ENCODE data around the gene GRAMD2A. TPM values are rescaled to one million over a fixed set of nuclear protein-coding genes. Genes with fewer than 3 reads are reported as not detected.

GRAMD2A gene
- total and polyA plus RNA-seq, 10 of the 15 experiments (the other 5 are each of a cell fraction or from before 2014, with no cell fraction given): 0.02 to 0.35 TPM; not detected in 8

DNA sequence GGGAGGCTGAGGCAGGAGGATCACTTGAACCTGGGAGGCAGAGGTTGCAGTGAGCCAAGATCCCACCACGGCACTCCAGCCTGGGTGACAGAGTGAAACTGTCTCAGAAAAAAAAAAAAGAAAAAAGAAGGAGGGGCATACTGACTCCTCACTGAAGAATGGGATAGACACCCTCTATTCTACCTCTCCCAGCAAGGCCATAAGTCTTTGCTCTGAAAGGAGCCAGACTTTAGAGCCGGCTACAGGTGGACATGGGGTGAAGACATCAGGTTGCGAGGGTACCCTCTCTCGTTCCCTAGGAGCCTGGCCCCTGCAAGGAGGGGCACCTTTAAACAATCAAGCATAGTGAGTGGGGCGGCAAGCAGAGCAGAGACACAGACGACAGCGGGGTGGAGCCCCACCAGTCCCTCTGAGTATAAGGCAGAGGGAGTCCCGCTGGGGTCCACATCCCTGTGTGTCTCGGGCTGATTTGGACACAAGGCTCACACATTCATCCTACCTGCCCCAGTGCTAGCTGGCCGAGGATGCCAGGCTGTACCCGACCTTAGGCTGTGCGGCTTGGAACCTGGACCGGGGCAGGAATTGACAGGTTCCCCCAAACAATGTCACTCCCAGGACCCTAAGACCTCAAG, 1.1 kb downstream of the GRAMD2A start:
- DNase-seq (ENCODE audit: low read depth, low spot score) (no peak), FAIRE-seq (no peak), ATAC-seq (no peak)
- TF ChIP-seq YBX1 (IDR thresholded peaks at IDR 0.05): no peak
- TF ChIP-seq SPI1 (IDR thresholded peaks at IDR 0.05; ENCODE audit: borderline replicate concordance, insufficient read depth, low read depth, low read length): no peak
- TF ChIP-seq POLR2AphosphoS2 (IDR thresholded peaks at IDR 0.05; ENCODE audit: low read depth, low read length): no peak
- no peak for TF ChIP-seq GABPA (IDR thresholded peaks at IDR 0.05; ENCODE audit: low read depth)
- TF ChIP-seq, protein P1, sequence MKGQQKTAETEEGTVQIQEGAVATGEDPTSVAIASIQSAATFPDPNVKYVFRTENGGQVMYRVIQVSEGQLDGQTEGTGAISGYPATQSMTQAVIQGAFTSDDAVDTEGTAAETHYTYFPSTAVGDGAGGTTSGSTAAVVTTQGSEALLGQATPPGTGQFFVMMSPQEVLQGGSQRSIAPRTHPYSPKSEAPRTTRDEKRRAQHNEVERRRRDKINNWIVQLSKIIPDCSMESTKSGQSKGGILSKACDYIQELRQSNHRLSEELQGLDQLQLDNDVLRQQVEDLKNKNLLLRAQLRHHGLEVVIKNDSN (IDR thresholded peaks at IDR 0.05; ENCODE audit: borderline replicate concordance, extremely low read length, insufficient read depth, low read depth, low read length): no peak
- no peak for TF ChIP-seq NR2C2 (IDR thresholded peaks at IDR 0.05; ENCODE audit: borderline replicate concordance, control insufficient read depth, insufficient read length, low read depth)
- TF ChIP-seq MYB (IDR thresholded peaks at IDR 0.05; ENCODE audit: borderline replicate concordance, low read depth, low read length): no peak
- TF ChIP-seq, protein P2, sequence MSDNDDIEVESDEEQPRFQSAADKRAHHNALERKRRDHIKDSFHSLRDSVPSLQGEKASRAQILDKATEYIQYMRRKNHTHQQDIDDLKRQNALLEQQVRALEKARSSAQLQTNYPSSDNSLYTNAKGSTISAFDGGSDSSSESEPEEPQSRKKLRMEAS (IDR thresholded peaks at IDR 0.05; ENCODE audit: low read depth, low read length): no peak
- TF ChIP-seq, protein P3, sequence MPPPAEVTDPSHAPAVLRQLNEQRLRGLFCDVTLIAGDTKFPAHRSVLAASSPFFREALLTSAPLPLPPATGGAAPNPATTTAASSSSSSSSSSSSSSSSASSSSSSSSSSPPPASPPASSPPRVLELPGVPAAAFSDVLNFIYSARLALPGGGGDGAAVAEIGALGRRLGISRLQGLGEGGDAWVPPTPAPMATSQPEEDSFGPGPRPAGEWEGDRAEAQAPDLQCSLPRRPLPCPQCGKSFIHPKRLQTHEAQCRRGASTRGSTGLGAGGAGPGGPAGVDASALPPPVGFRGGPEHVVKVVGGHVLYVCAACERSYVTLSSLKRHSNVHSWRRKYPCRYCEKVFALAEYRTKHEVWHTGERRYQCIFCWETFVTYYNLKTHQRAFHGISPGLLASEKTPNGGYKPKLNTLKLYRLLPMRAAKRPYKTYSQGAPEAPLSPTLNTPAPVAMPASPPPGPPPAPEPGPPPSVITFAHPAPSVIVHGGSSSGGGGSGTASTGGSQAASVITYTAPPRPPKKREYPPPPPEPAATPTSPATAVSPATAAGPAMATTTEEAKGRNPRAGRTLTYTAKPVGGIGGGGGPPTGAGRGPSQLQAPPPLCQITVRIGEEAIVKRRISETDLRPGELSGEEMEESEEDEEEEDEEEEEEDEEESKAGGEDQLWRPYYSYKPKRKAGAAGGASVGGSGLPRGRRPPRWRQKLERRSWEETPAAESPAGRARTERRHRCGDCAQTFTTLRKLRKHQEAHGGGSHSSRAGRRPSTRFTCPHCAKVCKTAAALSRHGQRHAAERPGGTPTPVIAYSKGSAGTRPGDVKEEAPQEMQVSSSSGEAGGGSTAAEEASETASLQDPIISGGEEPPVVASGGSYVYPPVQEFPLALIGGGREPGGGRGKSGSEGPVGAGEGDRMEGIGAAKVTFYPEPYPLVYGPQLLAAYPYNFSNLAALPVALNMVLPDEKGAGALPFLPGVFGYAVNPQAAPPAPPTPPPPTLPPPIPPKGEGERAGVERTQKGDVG (CRISPR knock-in tag; IDR thresholded peaks at IDR 0.05): no peak
- no peak for TF ChIP-seq NFYB (IDR thresholded peaks at IDR 0.05; ENCODE audit: insufficient read depth, low read depth, low read length)
- no peak for TF ChIP-seq CREM (IDR thresholded peaks at IDR 0.05; ENCODE audit: low read depth)
- TF ChIP-seq, protein P4, sequence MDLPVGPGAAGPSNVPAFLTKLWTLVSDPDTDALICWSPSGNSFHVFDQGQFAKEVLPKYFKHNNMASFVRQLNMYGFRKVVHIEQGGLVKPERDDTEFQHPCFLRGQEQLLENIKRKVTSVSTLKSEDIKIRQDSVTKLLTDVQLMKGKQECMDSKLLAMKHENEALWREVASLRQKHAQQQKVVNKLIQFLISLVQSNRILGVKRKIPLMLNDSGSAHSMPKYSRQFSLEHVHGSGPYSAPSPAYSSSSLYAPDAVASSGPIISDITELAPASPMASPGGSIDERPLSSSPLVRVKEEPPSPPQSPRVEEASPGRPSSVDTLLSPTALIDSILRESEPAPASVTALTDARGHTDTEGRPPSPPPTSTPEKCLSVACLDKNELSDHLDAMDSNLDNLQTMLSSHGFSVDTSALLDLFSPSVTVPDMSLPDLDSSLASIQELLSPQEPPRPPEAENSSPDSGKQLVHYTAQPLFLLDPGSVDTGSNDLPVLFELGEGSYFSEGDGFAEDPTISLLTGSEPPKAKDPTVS (IDR thresholded peaks at IDR 0.05; ENCODE audit: low read depth, low read length): no peak
- TF ChIP-seq, protein P5, sequence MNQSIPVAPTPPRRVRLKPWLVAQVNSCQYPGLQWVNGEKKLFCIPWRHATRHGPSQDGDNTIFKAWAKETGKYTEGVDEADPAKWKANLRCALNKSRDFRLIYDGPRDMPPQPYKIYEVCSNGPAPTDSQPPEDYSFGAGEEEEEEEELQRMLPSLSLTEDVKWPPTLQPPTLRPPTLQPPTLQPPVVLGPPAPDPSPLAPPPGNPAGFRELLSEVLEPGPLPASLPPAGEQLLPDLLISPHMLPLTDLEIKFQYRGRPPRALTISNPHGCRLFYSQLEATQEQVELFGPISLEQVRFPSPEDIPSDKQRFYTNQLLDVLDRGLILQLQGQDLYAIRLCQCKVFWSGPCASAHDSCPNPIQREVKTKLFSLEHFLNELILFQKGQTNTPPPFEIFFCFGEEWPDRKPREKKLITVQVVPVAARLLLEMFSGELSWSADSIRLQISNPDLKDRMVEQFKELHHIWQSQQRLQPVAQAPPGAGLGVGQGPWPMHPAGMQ (IDR thresholded peaks at IDR 0.05; ENCODE audit: borderline replicate concordance): no peak
- TF ChIP-seq ZSCAN29 (IDR thresholded peaks at IDR 0.05): no peak
- intact Hi-C loops (cut with micrococcal nuclease; ENCODE audit: unreplicated experiment): loop anchor here (5.0 kb wide), 1 partner anchor 91 kb away; no protein-coding TSS in a partner anchor
- ChIA-PET RAD21 (ENCODE audit: unreplicated experiment) (no interaction called here), SMC1A (ENCODE audit: uncharacterized antibody, unreplicated experiment) (no interaction called here), POLR2A (no interaction called here), CTCF (no interaction called here)
- BruUV-seq (replicated peaks): no TSS peak
- Histone ChIP-seq H3K27me3 (replicated peaks in 1 of 2; ENCODE audit: control insufficient read depth in 2 of 2, insufficient read depth in 2 of 2, low read length in 1 of 2) (no peaks in the 10 kb centered on the region), H3K9me3 (replicated peaks; ENCODE audit: control insufficient read depth, insufficient read depth, low read length) (no peaks in the 10 kb centered on the region), H3K27ac (ENCODE audit: control insufficient read depth, insufficient read depth) (no peak overlapping the region), H3K4me2 (ENCODE audit: control insufficient read depth, insufficient read depth) (no peak overlapping the region), H2AFZ (ENCODE audit: control insufficient read depth, low read depth, low read length) (no peak overlapping the region), H3K9ac (ENCODE audit: control insufficient read depth, insufficient read depth, low read length) (no peak overlapping the region), H3K36me3 (ENCODE audit: control insufficient read depth in 2 of 2, insufficient read depth in 2 of 2, low read length in 1 of 2) (peaks cover 28 to 33% of the 10 kb centered on the region in 2 experiments), H3K4me3 (no peak overlapping the region), H4K20me1 (ENCODE audit: control insufficient read depth, insufficient read depth) (peaks cover 2% of the 10 kb centered on the region; the same call in 1 of the 2 replicates), H3K79me2 (ENCODE audit: control insufficient read depth, insufficient read depth, low read length) (no peaks in the 10 kb centered on the region), H3K4me1 (ENCODE audit: control insufficient read depth, insufficient read depth, low read length) (no peaks in the 10 kb centered on the region; the same call in 1 of the 2 replicates)
- WGBS (ENCODE audit: insufficient coverage, insufficient replicate concordance, low lambda C conversion rate, missing lambda C conversion rate): 91% methylated on average over 12 of the region's 13 CpGs
- in situ Hi-C loops (cut with MboI): no loop called here
